Thyroid gland (tissue), 4 donors: ENCODE results near the gene FOXN4. TPM values are rescaled to one million over a fixed set of nuclear protein-coding genes. Genes with fewer than 3 reads are reported as not detected.

ENCODE experiments used
- DNase-seq, 2 donors: peaks; one replicate each; pipeline ENCODE4 v3.0.0-alpha.2; 2019
- H3K27ac ChIP-seq, 3 donors: fragments of 200-600 bp; sonication (generic); 1 replicate in 2 of 3; 2 replicates in 1 of 3; pipeline ENCODE4 v1.5.1; 2016 to 2019; ENCODE audit warnings: mild to moderate bottlenecking in 1 of 3, moderate library complexity in 1 of 3
- H3K27me3 ChIP-seq: fragments of 200-600 bp; sonication (generic); one replicate; pipeline ENCODE4 v1.5.1; 2019
- H3K36me3 ChIP-seq, 2 donors: fragments of 200-600 bp; sonication (generic); one replicate each; pipeline ENCODE4 v1.5.1; 2016 to 2019
- H3K4me1 ChIP-seq, 2 donors: fragments of 200-600 bp; sonication (generic); one replicate each; pipeline ENCODE4 v1.5.1; 2017 to 2019
- H3K4me3 ChIP-seq, 3 donors: fragments of 200-600 bp; sonication (generic); replicated peaks in 1 of 3; 1 replicate in 2 of 3; 2 replicates in 1 of 3; pipeline ENCODE4 v1.5.1; 2016; ENCODE audit warnings: mild to moderate bottlenecking in 1 of 3
- H3K9me3 ChIP-seq: fragments of 200-600 bp; sonication (generic); one replicate; pipeline ENCODE4 v1.5.1; 2017
- CTCF ChIP-seq, 6 experiments: fragments of 200-600 bp in 3 of 6; fragments of 450-650 bp in 3 of 6; sonication (generic) in 3 of 6; IDR thresholded peaks; one replicate each; pipeline ENCODE4 v1.5.1; 2016 to 2019; ENCODE audit warnings: antibody characterized with exemption in 6 of 6, mild to moderate bottlenecking in 2 of 6, inconsistent platforms in 1 of 6, moderate library complexity in 1 of 6
- POLR2A ChIP-seq, 2 donors: fragments of 450-650 bp; IDR thresholded peaks; one replicate each; pipeline ENCODE4 v1.6.1; 2017; ENCODE audit warnings: antibody characterized with exemption in 2 of 2, mild to moderate bottlenecking in 2 of 2, moderate library complexity in 1 of 2
- WGBS, 2 donors: methylation state at CpG; one replicate each; pipeline ENCODE4 v1.1.5; 2017; 5-methylcytosine and 5-hydroxymethylcytosine counted together
- intact Hi-C: fragments of 100-400 bp; cut with DNase I; formaldehyde crosslinking; loops from one replicate; pipeline ENCODE4 v1.15.1; 2023
- total RNA-seq, 4 donors: library from RNA; depleted of rRNA; stranded (reverse); fragments of >200 nt; gene quantifications; one replicate each; pipeline ENCODE4 v1.2.3, GENCODE V29; 2016

Gene FOXN4
- total RNA-seq, 4 donors from 2014 or later: not detected

- intact Hi-C loops: no loop called here
- Histone ChIP-seq H3K4me3 (no peak overlapping the region), H3K9me3 (no peaks in the 10 kb centered on the region), H3K4me1 (peaks cover 8 to 9% of the 10 kb centered on the region in 2 donors), H3K36me3 (no peaks in the 10 kb centered on the region), H3K27ac (no peak overlapping the region), H3K27me3 (peaks cover 8% of the 10 kb centered on the region)
- DNase-seq: no peak
- TF ChIP-seq POLR2A (IDR thresholded peaks at IDR 0.05) (no peak), CTCF (IDR thresholded peaks at IDR 0.05) (no peak)
- whole genome bisulfite sequencing, 2 donors: 46 to 56% methylated on average over 4 to 8 of the region's 8 CpGs
Measured at GRCh38 chr12:109304485-109304884, 4.6 kb downstream of the FOXN4 start.

GRCh38 chr12:109302770-109303169, 6.3 kb downstream of the FOXN4 start:
- 79 to 85% methylated on average over 5 of the region's 5 CpGs for WGBS, 2 donors
- DNase-seq: no peak
- Histone ChIP-seq H3K4me1 (no peaks in the 10 kb centered on the region), H3K9me3 (no peaks in the 10 kb centered on the region), H3K36me3 (no peaks in the 10 kb centered on the region), H3K27me3 (no peaks in the 10 kb centered on the region), H3K4me3 (no peak overlapping the region), H3K27ac (no peak overlapping the region)
- TF ChIP-seq CTCF (IDR thresholded peaks at IDR 0.05): no peak
- TF ChIP-seq POLR2A (IDR thresholded peaks at IDR 0.05): no peak
- intact Hi-C loops: no loop called here

- Histone ChIP-seq H3K36me3 (no peaks in the 10 kb centered on the region), H3K9me3 (no peaks in the 10 kb centered on the region), H3K4me3 (no peak overlapping the region), H3K4me1 (no peaks in the 10 kb centered on the region), H3K27me3 (no peaks in the 10 kb centered on the region), H3K27ac (no peak overlapping the region)
- intact Hi-C loops: no loop called here
- DNase-seq: no peak
- TF ChIP-seq POLR2A (IDR thresholded peaks at IDR 0.05) (no peak), CTCF (IDR thresholded peaks at IDR 0.05) (no peak)
- WGBS, 2 donors: 68 to 87% methylated on average over 2 of the region's 2 CpGs
Measured at GRCh38 chr12:109302358-109302757, 6.7 kb downstream of the FOXN4 start.

- no peak overlapping the region for H3K4me3 ChIP-seq
- no peak overlapping the region for H3K27ac ChIP-seq
- H3K9me3 ChIP-seq: no peaks in the 10 kb centered on the region
- intact Hi-C loops: no loop called here
- WGBS, 2 donors: 81 to 85% methylated on average over 3 of the region's 3 CpGs
- no peak for TF ChIP-seq POLR2A (IDR thresholded peaks at IDR 0.05)
- TF ChIP-seq CTCF (IDR thresholded peaks at IDR 0.05): no peak
- no peaks in the 10 kb centered on the region for H3K36me3 ChIP-seq
- DNase-seq: no peak
- H3K4me1 ChIP-seq: no peaks in the 10 kb centered on the region
- H3K27me3 ChIP-seq: no peaks in the 10 kb centered on the region
Measured at GRCh38 chr12:109301643-109302168, 7.4 kb downstream of the FOXN4 start.

GRCh38 chr12:109299849-109300248, 9.2 kb downstream of the FOXN4 start:
- H3K27ac ChIP-seq: no peak overlapping the region
- H3K36me3 ChIP-seq: no peaks in the 10 kb centered on the region
- H3K9me3 ChIP-seq: no peaks in the 10 kb centered on the region
- intact Hi-C loops: no loop called here
- TF ChIP-seq POLR2A (IDR thresholded peaks at IDR 0.05): no peak
- no peak for TF ChIP-seq CTCF (IDR thresholded peaks at IDR 0.05)
- no peak overlapping the region for H3K4me3 ChIP-seq
- no peaks in the 10 kb centered on the region for H3K27me3 ChIP-seq
- DNase-seq: no peak
- no peaks in the 10 kb centered on the region for H3K4me1 ChIP-seq
- WGBS, 2 donors: 91 to 92% methylated on average over 6 to 7 of the region's 7 CpGs
